Heart right ventricle (tissue), 16 donors: ENCODE data around the gene NOXA1. TPM values are rescaled to one million over a fixed set of nuclear protein-coding genes. Genes with fewer than 3 reads are reported as not detected.

Source experiments
- ATAC-seq, 8 donors: fragments of 200-7000 bp; cut with Tn5 transposase; one replicate each; pipeline ENCODE4 v1.9.1; 2020; ENCODE audit warnings: mild to moderate bottlenecking in 8 of 8, moderate library complexity in 8 of 8, moderate number of reproducible peaks in 1 of 8
- DNase-seq, 2 donors: peaks; one replicate each; pipeline ENCODE4 v3.0.0-alpha.2; 2020
- H3K27ac ChIP-seq, 10 donors: fragments of 200-600 bp; sonication (generic) in 2 of 10; one replicate each; pipeline versions ENCODE4 v1.5.0 to v1.8.0; 2020 to 2022; ENCODE audit warnings: mild to moderate bottlenecking in 3 of 10
- H3K27me3 ChIP-seq, 7 donors: fragments of 200-600 bp; one replicate each; pipeline ENCODE4 v1.8.0; 2021 to 2022; ENCODE audit warnings: mild to moderate bottlenecking in 2 of 7
- H3K36me3 ChIP-seq, 9 donors: fragments of 200-600 bp; sonication (generic) in 1 of 9; one replicate each; pipeline versions ENCODE4 v1.5.0 to v1.8.0; 2020 to 2022; ENCODE audit warnings: mild to moderate bottlenecking in 2 of 9
- H3K4me1 ChIP-seq, 9 donors: fragments of 200-600 bp; sonication (generic) in 1 of 9; one replicate each; pipeline versions ENCODE4 v1.5.0 to v1.8.0; 2020 to 2022; ENCODE audit warnings: mild to moderate bottlenecking in 4 of 9
- H3K4me3 ChIP-seq, 10 donors: fragments of 200-600 bp; sonication (generic) in 2 of 10; one replicate each; pipeline versions ENCODE4 v1.5.0 to v1.8.0; 2020 to 2022; ENCODE audit warnings: mild to moderate bottlenecking in 7 of 10, moderate library complexity in 2 of 10
- H3K9me3 ChIP-seq, 11 donors: fragments of 200-600 bp in 10 of 11; sonication (generic) in 2 of 11; one replicate each; pipeline versions ENCODE4 v1.5.0 to v1.8.0; 2013 to 2022; ENCODE audit warnings: mild to moderate bottlenecking in 2 of 11, control low read depth in 1 of 11, moderate library complexity in 1 of 11
- WGBS, 2 donors: extraction: QIAGEN DNeasy Blood & Tissue Kit; methylation state at CpG; one replicate each; pipeline ENCODE4 v1.1.7; 2013; ENCODE audit warnings: inconsistent platforms in 1 of 2; 5-methylcytosine and 5-hydroxymethylcytosine counted together
- intact Hi-C, 10 donors: fragments of 100-400 bp; cut with DNase I; formaldehyde crosslinking; loops; one replicate each; pipeline versions ENCODE4 v1.11.1 to v1.14.2; 2022
- polyA plus RNA-seq, 2 donors: library from polyadenylated mRNA; stranded (reverse); fragments of 200-250 nt; gene quantifications; one replicate each; pipeline ENCODE4 v1.2.3, GENCODE V29; 2013
- total RNA-seq, 10 donors: library from RNA; stranded (reverse); fragmentation: NEBNext Ultra II Directional in 3 of 10; extraction: Animal tissue kit (Norgen Biotek cat#: 25700) in 3 of 10; gene quantifications; one replicate each; pipeline versions ENCODE4 v1.2.1 to v1.2.4, GENCODE V29; 2021 to 2023
- TF ChIP-seq, protein P1 (sequence below), 9 donors: fragments of 200-600 bp; sonication (generic) in 2 of 9; IDR thresholded peaks; one replicate each; pipeline versions ENCODE4 v1.5.0 to v1.8.0; 2021 to 2022; ENCODE audit warnings: antibody characterized with exemption in 9 of 9, mild to moderate bottlenecking in 5 of 9, moderate library complexity in 1 of 9
- donor health status: Arrhythmogenic right ventricular cardiomyopathy.
- donor health status: ischemic (EF 13 %, LVEDD 7.1; RV severe dilation, severe dysfunction).
- donor health status: healthy with polysubstance abuse.
- donor health status: DM: no; HTN: yes; CAD: no.
- donor health status: DM: no; HTN: no; CAD: no.
- donor health status: ischemic (EF 25% LVEDD 6.9; RV normal size, moderate dysfunction).
- donor health status: ischemic (EF 25% LVEDD 5.7; RV mildly dilated, moderate dysfunction).
- donor health status: healthy.
- donor health status: DM: yes; HTN: yes; CAD: no.
- donor health status: Ischemic cardiomyopathy.
- donor health status: ischemic (EF 35%, LVEDD 5.7; RV mildly dilated, moderate dysfunction).
- donor health status: nonischemic (EF 11% LVEDD 7.7; RV severe dilation, severe dysfunction).
- donor health status: DM: yes; HTN: yes; CAD: no.
- donor health status: PGD.
- donor health status: ischemic (EF 29% LVEDD 5.4; RV normal size, mild dysfunction).
- donor health status: nonischemic (EF 23%, LVEDD 6.1; RV moderate dilation, normal function).

NOXA1 gene
- total and polyA plus RNA-seq, 12 donors: 0.62 to 10.6 (median 3.0) TPM

DNA sequence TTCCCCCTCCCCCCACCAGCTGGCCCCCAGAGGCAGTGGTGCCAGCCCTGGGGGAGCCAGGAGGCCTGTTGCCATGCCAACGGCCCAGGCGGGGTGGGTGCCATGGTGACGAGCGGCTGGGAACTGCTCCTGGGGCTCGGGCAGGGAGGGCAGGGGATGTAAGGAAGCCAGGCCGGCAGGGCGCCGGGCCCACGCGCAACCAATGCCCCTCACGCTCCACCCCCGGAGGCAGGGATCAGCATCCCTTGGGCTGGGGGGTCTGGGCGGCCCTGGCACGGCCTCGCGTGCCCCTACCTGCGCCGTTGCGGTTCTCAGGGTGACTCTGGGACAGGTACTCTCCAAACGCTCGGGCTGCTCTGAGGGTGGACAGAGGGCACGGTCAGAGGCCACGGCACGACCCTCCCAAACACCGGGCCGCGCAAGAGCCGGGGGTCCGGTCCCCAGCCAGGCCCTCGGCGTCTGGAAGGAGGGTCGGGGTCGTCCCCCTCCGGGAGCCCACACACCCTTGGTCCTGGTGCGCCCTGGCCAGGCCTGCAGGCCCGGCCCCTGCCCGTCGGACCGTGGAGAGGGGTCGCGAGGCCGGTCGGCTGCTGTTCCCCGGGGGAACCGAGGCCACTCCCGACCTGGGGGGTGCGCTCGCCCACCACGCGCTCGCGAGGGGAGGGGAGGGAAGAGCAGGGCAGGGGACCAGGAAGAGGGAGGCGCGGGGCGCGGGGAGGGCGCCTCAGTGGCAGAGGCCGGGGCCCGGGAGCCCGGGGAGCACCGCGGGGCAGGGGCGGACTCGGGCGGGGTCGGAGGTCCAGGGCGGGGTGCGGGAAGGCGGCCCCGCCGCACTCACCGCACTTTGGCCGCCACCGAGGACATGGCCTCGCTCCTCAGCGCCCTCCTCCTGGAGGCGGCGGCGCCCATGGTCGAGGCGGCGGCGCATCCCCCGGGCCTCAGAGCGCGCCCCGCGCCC is 35.3 kb downstream of the NOXA1 start:
- Histone ChIP-seq H3K27me3 (peaks cover 0 to 14% (median 0%) of the 10 kb centered on the region in 7 donors), H3K4me3 (peak overlapping the region; percentile 45 to 81 (median 68)), H3K36me3 (peaks cover 0 to 24% (median 0%) of the 10 kb centered on the region in 9 donors), H3K27ac (peak overlapping the region in 9 of 10 donors; percentile 26 to 89 (median 65)), H3K4me1 (peaks cover 19 to 46% (median 30%) of the 10 kb centered on the region in 9 donors), H3K9me3 (no peaks in the 10 kb centered on the region)
- WGBS, 2 donors: 21 to 31% methylated on average over 60 to 88 of the region's 88 CpGs
- peak in 1 of 2 donors; percentile 12 for DNase-seq
- intact Hi-C loops: loop anchor here in 2 of 10 donors (5.0 to 10.0 kb wide), 2 partner anchors 36 to 146 kb away; partner anchors contain the start of genes ARRDC1 (in 1 of the 2), EXD3 (in 1 of the 2) and NOXA1 (in 1 of the 2)
- peak in 1 of 8 donors; percentile 1 for ATAC-seq
- TF ChIP-seq, protein P1, sequence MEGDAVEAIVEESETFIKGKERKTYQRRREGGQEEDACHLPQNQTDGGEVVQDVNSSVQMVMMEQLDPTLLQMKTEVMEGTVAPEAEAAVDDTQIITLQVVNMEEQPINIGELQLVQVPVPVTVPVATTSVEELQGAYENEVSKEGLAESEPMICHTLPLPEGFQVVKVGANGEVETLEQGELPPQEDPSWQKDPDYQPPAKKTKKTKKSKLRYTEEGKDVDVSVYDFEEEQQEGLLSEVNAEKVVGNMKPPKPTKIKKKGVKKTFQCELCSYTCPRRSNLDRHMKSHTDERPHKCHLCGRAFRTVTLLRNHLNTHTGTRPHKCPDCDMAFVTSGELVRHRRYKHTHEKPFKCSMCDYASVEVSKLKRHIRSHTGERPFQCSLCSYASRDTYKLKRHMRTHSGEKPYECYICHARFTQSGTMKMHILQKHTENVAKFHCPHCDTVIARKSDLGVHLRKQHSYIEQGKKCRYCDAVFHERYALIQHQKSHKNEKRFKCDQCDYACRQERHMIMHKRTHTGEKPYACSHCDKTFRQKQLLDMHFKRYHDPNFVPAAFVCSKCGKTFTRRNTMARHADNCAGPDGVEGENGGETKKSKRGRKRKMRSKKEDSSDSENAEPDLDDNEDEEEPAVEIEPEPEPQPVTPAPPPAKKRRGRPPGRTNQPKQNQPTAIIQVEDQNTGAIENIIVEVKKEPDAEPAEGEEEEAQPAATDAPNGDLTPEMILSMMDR (IDR thresholded peaks at IDR 0.05): no peak

DNA sequence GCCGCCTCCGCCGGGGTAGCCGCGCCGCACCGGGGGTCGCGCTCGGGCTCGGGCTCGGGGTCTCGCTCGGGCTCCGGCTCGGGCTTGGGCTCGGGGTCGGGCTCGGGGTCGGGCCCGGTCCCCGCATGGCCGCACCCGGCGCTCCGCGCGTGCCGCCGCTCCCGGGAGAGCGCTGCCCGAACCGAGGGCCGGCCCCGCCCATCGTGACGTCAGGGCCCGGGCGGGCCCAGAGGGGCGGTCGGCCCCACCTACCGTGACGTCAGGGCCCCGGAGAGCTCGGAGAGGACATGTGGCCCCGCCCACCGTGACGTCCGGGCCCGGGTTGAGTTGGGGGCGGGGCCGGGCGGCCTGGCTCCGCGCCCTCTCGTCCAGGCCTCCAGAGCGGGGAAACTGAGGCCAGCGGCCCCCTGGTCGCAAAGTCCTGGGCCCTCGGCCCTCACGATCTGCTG is 36.0 kb downstream of the NOXA1 start, which contains the start of gene NSMF:
Gene NSMF, minus strand, starts transcription at position 183 of the 449 bp plus-strand sequence. CDS start 232 bp downstream, outside the sequence.
- intact Hi-C loops: loop anchor here in 2 of 10 donors (5.0 to 10.0 kb wide), 2 partner anchors 37 to 146 kb away; partner anchors contain the start of genes ARRDC1 (in 1 of the 2), EXD3 (in 1 of the 2) and NOXA1 (in 1 of the 2)
- 0 to 1% methylated on average over 50 to 62 of the region's 62 CpGs for WGBS, 2 donors
- peaks cover 0 to 14% (median 0%) of the 10 kb centered on the region in 7 donors for H3K27me3 ChIP-seq
- peaks cover 0 to 24% (median 0%) of the 10 kb centered on the region in 9 donors for H3K36me3 ChIP-seq
- peaks cover 19 to 44% (median 29%) of the 10 kb centered on the region in 9 donors for H3K4me1 ChIP-seq
- H3K9me3 ChIP-seq: no peaks in the 10 kb centered on the region
- peak within 1 kb of the TSS; percentile 3 to 89 (median 72) for H3K27ac ChIP-seq
- DNase-seq (peak; percentile 92 to 96), ATAC-seq (peak; percentile 85 to 95 (median 92))
- TF ChIP-seq, protein P1 (IDR thresholded peaks at IDR 0.05): no peak
- H3K4me3 ChIP-seq: peak within 1 kb of the TSS; percentile 45 to 81 (median 68)

DNA sequence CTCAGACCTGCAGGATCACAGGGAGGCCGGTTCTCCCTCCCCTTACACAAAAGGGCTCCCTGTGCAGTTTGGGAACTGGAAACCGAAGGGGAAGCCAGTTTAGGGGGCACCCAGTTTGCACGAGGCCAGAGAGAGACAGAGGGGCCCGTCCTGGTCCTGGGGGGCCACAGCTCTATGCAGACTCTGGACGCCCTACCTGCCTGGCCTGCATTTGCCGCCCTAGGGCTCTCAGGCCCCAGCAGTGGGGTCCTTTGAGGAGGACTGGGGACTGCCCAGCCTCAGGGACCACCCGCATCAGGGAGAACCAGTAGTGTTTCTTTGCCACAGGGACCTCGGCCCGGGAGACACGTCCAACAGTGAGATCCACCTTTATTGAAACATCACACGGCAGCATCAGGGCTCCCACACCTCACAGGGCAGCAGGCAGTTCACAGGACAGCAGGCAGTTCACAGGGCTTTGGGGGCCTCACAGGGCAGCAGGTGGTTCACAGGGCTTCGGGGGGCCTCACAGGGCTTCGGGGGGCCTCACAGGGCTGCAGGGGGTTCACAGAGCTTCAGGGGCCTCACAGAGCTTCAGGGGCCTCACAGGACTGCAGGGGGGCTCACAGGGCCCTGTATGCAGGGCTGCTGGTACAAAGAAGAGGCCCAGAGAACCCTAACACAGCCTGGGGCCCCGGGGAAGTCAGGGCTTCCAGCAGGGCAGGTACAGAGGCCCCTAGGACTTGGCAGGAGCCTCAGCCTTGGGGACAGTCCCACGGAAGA is 36.6 kb downstream of the NOXA1 start:
- ATAC-seq (peak in 6 of 8 donors; percentile 5 to 15 (median 11)), DNase-seq (no peak)
- Histone ChIP-seq H3K4me3 (peak overlapping the region in 9 of 10 donors; percentile 56 to 81 (median 69)), H3K27ac (peak overlapping the region in 9 of 10 donors; percentile 3 to 89 (median 72)), H3K27me3 (peaks cover 0 to 14% (median 0%) of the 10 kb centered on the region in 7 donors), H3K4me1 (peaks cover 13 to 38% (median 23%) of the 10 kb centered on the region in 9 donors), H3K9me3 (no peaks in the 10 kb centered on the region), H3K36me3 (peaks cover 0 to 24% (median 0%) of the 10 kb centered on the region in 9 donors)
- intact Hi-C loops: loop anchor here in 2 of 10 donors (5.0 to 10.0 kb wide), 2 partner anchors 37 to 145 kb away; partner anchors contain the start of genes ARRDC1 (in 1 of the 2), EXD3 (in 1 of the 2) and NOXA1 (in 1 of the 2)
- WGBS, 2 donors: 47 to 49% methylated on average over 14 to 15 of the region's 15 CpGs
- TF ChIP-seq, protein P1 (IDR thresholded peaks at IDR 0.05): no peak
